HCT116 (cell line): ENCODE results near the gene TLL2. TPM values are rescaled to one million over a fixed set of nuclear protein-coding genes. Genes with fewer than 3 reads are reported as not detected.

Experiments used
- ATAC-seq: fragments of 200-7000 bp; cut with Tn5 transposase; 2 replicates; pipeline ENCODE4 v1.9.1; 2020; ENCODE audit warnings: mild to moderate bottlenecking, moderate library complexity
- BruUV-seq: library from RNA; stranded (reverse); fragments of 400-500 nt; replicated peaks from 2 replicates; lab custom pipeline; 2021; lab: Mats Ljungman, UMichigan
- CTCF ChIA-PET: fragments of 300-600 bp; sonication (Branson Sonifier 250); formaldehyde crosslinking; loops from one replicate; lab custom pipeline; 2021; ENCODE audit warnings: antibody characterized with exemption; lab: Charles Lee
- POLR2A ChIA-PET: fragments of 300-600, 350-600 bp; sonication (Branson Sonifier 250); formaldehyde crosslinking; loops from one replicate; lab custom pipeline; 2021; ENCODE audit warnings: antibody characterized with exemption; lab: Charles Lee
- RAD21 ChIA-PET, 2 experiments: fragments of 300-600 bp; sonication (Branson Sonifier 250); formaldehyde crosslinking; loops; one replicate each; lab custom pipeline; 2023; ENCODE audit warnings: low total read pairs in 2 of 2; ENCODE audit not compliant: uncharacterized antibody in 2 of 2, unreplicated experiment in 2 of 2, low non-redundant PET in 1 of 2; lab: Charles Lee
- DNase-seq: peaks from one replicate; pipeline ENCODE4 v3.0.0-alpha.2; 2010; ENCODE audit warnings: low read depth, low spot score
- H2AFZ ChIP-seq: fragments of 200-600 bp; shearing (Covaris generic), sonication (generic); 2 replicates; pipeline ENCODE4 v1.6.1; 2017; ENCODE audit warnings: low read depth, mixed run types, mixed read lengths, antibody characterized with exemption, low read length; ENCODE audit not compliant: poor library complexity, severe bottlenecking
- H3K27ac ChIP-seq: 2 replicates; pipeline ENCODE4 v1.5.1; 2012; ENCODE audit warnings: low read depth, low read length
- H3K27me3 ChIP-seq: fragments of 200-600 bp; sonication (generic); 2 replicates; pipeline ENCODE4 v1.6.1; 2016; ENCODE audit warnings: mixed run types, low read length, mixed read lengths; ENCODE audit not compliant: insufficient read depth
- H3K36me3 ChIP-seq, 2 experiments: fragments of 200-500 bp in 1 of 2; fragments of 200-600 bp in 1 of 2; sonication (Bioruptor generic) in 1 of 2; sonication (generic) in 1 of 2; 2 replicates each; pipeline versions ENCODE4 v1.5.1 to v1.6.1; 2014 to 2016; ENCODE audit warnings: low read length in 2 of 2, inconsistent platforms in 1 of 2, mixed read lengths in 1 of 2, mixed run types in 1 of 2; ENCODE audit not compliant: insufficient read depth in 2 of 2, control insufficient read depth in 1 of 2
- H3K4me1 ChIP-seq, 2 experiments: fragments of 200-600 bp in 1 of 2; sonication (generic) in 1 of 2; 2 replicates each; pipeline versions ENCODE4 v1.5.1 to v1.6.1; 2012 to 2017; ENCODE audit warnings: low read length in 2 of 2, inconsistent platforms in 1 of 2, mild to moderate bottlenecking in 1 of 2, mixed read lengths in 1 of 2, mixed run types in 1 of 2, moderate library complexity in 1 of 2; ENCODE audit not compliant: insufficient read depth in 2 of 2, control insufficient read depth in 1 of 2
- H3K4me2 ChIP-seq: fragments of 200-600 bp; sonication (generic); 2 replicates; pipeline ENCODE4 v1.6.1; 2017; ENCODE audit warnings: mixed run types, low read length, mixed read lengths
- H3K4me3 ChIP-seq, 2 experiments: fragments of 200-600 bp in 1 of 2; sonication (generic) in 1 of 2; replicated peaks in 1 of 2; 2 replicates each; pipeline ENCODE4 v1.5.1; 2011 to 2016; ENCODE audit warnings: low read length in 2 of 2, control low read depth in 1 of 2, low read depth in 1 of 2, mild to moderate bottlenecking in 1 of 2, mixed read lengths in 1 of 2, mixed run types in 1 of 2
- H3K79me2 ChIP-seq: fragments of 200-600 bp; sonication (generic); 2 replicates; pipeline ENCODE4 v1.6.1; 2017; ENCODE audit warnings: mild to moderate bottlenecking, mixed run types, low read length, moderate library complexity, mixed read lengths; ENCODE audit not compliant: insufficient read depth
- H3K9ac ChIP-seq: fragments of 200-600 bp; sonication (generic); 2 replicates; pipeline ENCODE4 v1.6.1; 2016; ENCODE audit warnings: low read length, mixed read lengths
- H3K9me2 ChIP-seq: fragments of 200-600 bp; sonication (generic), shearing (Covaris generic); 2 replicates; pipeline ENCODE4 v1.6.1; 2017; ENCODE audit warnings: mixed run types, mild to moderate bottlenecking, moderate library complexity; ENCODE audit not compliant: insufficient read depth
- H3K9me3 ChIP-seq, 2 experiments: fragments of 200-500 bp in 1 of 2; fragments of 200-600 bp in 1 of 2; sonication (Bioruptor generic) in 1 of 2; sonication (generic) in 1 of 2; 2 replicates each; pipeline ENCODE4 v1.6.1; 2014 to 2017; ENCODE audit warnings: low read length in 2 of 2, mixed read lengths in 2 of 2, inconsistent platforms in 1 of 2, low read depth in 1 of 2, mild to moderate bottlenecking in 1 of 2, mixed run types in 1 of 2, moderate library complexity in 1 of 2; ENCODE audit not compliant: control insufficient read depth in 1 of 2, insufficient read depth in 1 of 2
- H4K20me1 ChIP-seq: fragments of 200-600 bp; sonication (generic), shearing (Covaris generic); 2 replicates; pipeline ENCODE4 v1.6.1; 2017; ENCODE audit warnings: mixed run types, mild to moderate bottlenecking, moderate library complexity; ENCODE audit not compliant: insufficient read depth
- CBX3 ChIP-seq: IDR thresholded peaks from 2 replicates; pipeline ENCODE4 v1.6.1; 2012; ENCODE audit warnings: low read depth
- CEBPB ChIP-seq: IDR thresholded peaks from 2 replicates; pipeline ENCODE4 v1.6.1; 2012; ENCODE audit warnings: low read depth
- JUND ChIP-seq: IDR thresholded peaks from 2 replicates; pipeline ENCODE4 v1.6.1; 2012
- POLR2AphosphoS5 ChIP-seq: IDR thresholded peaks from 2 replicates; pipeline ENCODE4 v1.6.1; 2011; ENCODE audit warnings: mild to moderate bottlenecking, low read depth, low read length, moderate library complexity
- SIN3A ChIP-seq: IDR thresholded peaks from 2 replicates; pipeline ENCODE4 v1.6.1; 2012; ENCODE audit warnings: low read depth
- ZBTB33 ChIP-seq: IDR thresholded peaks from 2 replicates; pipeline ENCODE4 v1.6.1; 2011; ENCODE audit warnings: mild to moderate bottlenecking, low read length, moderate library complexity; ENCODE audit not compliant: insufficient replicate concordance; ENCODE audit errors: extremely low read depth
- intact Hi-C: fragments of 100-400 bp; cut with micrococcal nuclease; formaldehyde crosslinking; loops from 2 replicates; pipeline ENCODE4 v1.10.0; 2022
- total RNA-seq: library from RNA; stranded (reverse); gene quantifications from one replicate; pipeline ENCODE4 v1.2.1, GENCODE V29; 2021; ENCODE audit not compliant: unreplicated experiment

Gene TLL2
- total RNA-seq, 1 experiment from 2014 or later, result 1.3 TPM

- no peak overlapping the region for H3K9ac ChIP-seq
- H3K9me2 ChIP-seq, result no peaks in the 10 kb centered on the region
- ChIA-PET CTCF (no interaction called here), RAD21 (no interaction called here), POLR2A (interaction anchor here (1.8 kb wide), 1 partner anchor 14 kb away, joined by 12 read pairs; no protein-coding TSS in a partner anchor)
- no peak for TF ChIP-seq CEBPB
- no peaks in the 10 kb centered on the region for H3K79me2 ChIP-seq
- DNase-seq (no peak), ATAC-seq (no peak)
- no peak overlapping the region for H3K4me3 ChIP-seq
- no peaks in the 10 kb centered on the region for H3K9me3 ChIP-seq
- no peak overlapping the region for H3K4me2 ChIP-seq
- no TSS peak for BruUV-seq
- H4K20me1 ChIP-seq, result no peaks in the 10 kb centered on the region
- intact Hi-C loops, result no loop called here
- no peaks in the 10 kb centered on the region for H3K27me3 ChIP-seq
- peaks cover 0 to 7% of the 10 kb centered on the region in 2 experiments; a peak in 2 of 4 replicates for H3K36me3 ChIP-seq
- no peak overlapping the region for H3K27ac ChIP-seq
- H3K4me1 ChIP-seq, result peaks cover 0 to 15% of the 10 kb centered on the region in 2 experiments; a peak in 2 of 4 replicates
- H2AFZ ChIP-seq, result no peak overlapping the region
These were observed 2.6 kb upstream of the TLL2 start for GRCh38 chr10:96516337-96516736.

- Histone ChIP-seq H3K4me2 (peak overlapping the region; percentile 90), H2AFZ (no peak overlapping the region), H4K20me1 (no peaks in the 10 kb centered on the region), H3K79me2 (no peaks in the 10 kb centered on the region), H3K36me3 (no peaks in the 10 kb centered on the region), H3K9ac (peak overlapping the region; percentile 44; the same call in 1 of the 2 replicates), H3K27ac (no peak overlapping the region), H3K4me1 (peaks cover 0 to 24% of the 10 kb centered on the region in 2 experiments; a peak in 2 of 4 replicates), H3K9me3 (no peaks in the 10 kb centered on the region), H3K4me3 (peak overlapping the region; percentile 35 to 58), H3K27me3 (no peaks in the 10 kb centered on the region), H3K9me2 (no peaks in the 10 kb centered on the region)
- CTCF ChIA-PET, result interaction anchor here (0.8 to 2.8 kb wide), 10 partner anchors 9 to 143 kb away, joined by 3 to 11 read pairs (median 5); no protein-coding TSS in a partner anchor
- DNase-seq (no peak), ATAC-seq (no peak)
- no TSS peak for BruUV-seq
- POLR2A ChIA-PET, result no interaction called here
- TF ChIP-seq CBX3 (no peak), CEBPB (no peak), SIN3A (no peak), POLR2AphosphoS5 (no peak), JUND (no peak), ZBTB33 (no peak)
- RAD21 ChIA-PET, result interaction anchor here in 1 of 2 experiments (0.6 kb wide), 1 partner anchor 134 kb away, joined by 3 read pairs; no protein-coding TSS in a partner anchor
- intact Hi-C loops, result no loop called here
These were observed 425 bp downstream of the TLL2 start for GRCh38 chr10:96513305-96513697.
